ENCODE results near the gene OR6N1. TPM values are rescaled to one million over a fixed set of nuclear protein-coding genes. Genes with fewer than 3 reads are reported as not detected.

OR6N1 gene
- total and polyA plus RNA-seq, 2 experiments from 2014 or later = not detected

GRCh38 chr1:158793604-158794003 lies 21.6 kb upstream of the OR6N1 start:
- no peak overlapping the region for H2AFZ ChIP-seq
- H3K4me2 ChIP-seq (ENCODE audit: unreplicated experiment) = no peak overlapping the region
- no peaks in the 10 kb centered on the region for H3K4me1 ChIP-seq (ENCODE audit: insufficient read depth)
- no peaks in the 10 kb centered on the region for H3K9me2 ChIP-seq (ENCODE audit: insufficient read depth)
- no peak overlapping the region for H3K4me3 ChIP-seq
- TF ChIP-seq EZH2phosphoT487 (IDR thresholded peaks at IDR 0.05; ENCODE audit: insufficient read depth, low read depth) = no peak
- no peak for TF ChIP-seq EZH2 (IDR thresholded peaks at IDR 0.05; ENCODE audit: insufficient read depth, poor library complexity, severe bottlenecking)
- no peak overlapping the region for H3K9ac ChIP-seq
- no peaks in the 10 kb centered on the region for H3F3A ChIP-seq (ENCODE audit: insufficient read depth)
- no peak overlapping the region for H3K27ac ChIP-seq
- H4K20me1 ChIP-seq (ENCODE audit: insufficient read depth) = no peaks in the 10 kb centered on the region
- DNase-seq = peak; percentile 8
- no peaks in the 10 kb centered on the region for H3K36me3 ChIP-seq (ENCODE audit: low read depth)
- no peaks in the 10 kb centered on the region for H3K79me2 ChIP-seq (ENCODE audit: insufficient read depth)
- H3K9me3 ChIP-seq (ENCODE audit: low read depth) = no peaks in the 10 kb centered on the region
- H3K27me3 ChIP-seq (replicated peaks; ENCODE audit: insufficient read depth) = no peaks in the 10 kb centered on the region
- in situ Hi-C loops (cut with MboI) = no loop called here
- 57 to 59% methylated on average over 2 of the region's 2 CpGs for WGBS, 2 experiments (ENCODE audit: low coverage in 1 of 2, low lambda C conversion rate in 2 of 2, missing lambda C conversion rate in 2 of 2)

- no peaks in the 10 kb centered on the region for H4K20me1 ChIP-seq (ENCODE audit: insufficient read depth)
These were observed 9.1 kb upstream of the OR6N1 start, which contains the start of gene OR6N2 for GRCh38 chr1:158781104-158781503. Gene OR6N2 (minus strand): TSS chr1:158781204. CDS start chr1:158777635, 3,569 bp downstream.

GRCh38 chr1:158754420-158754819 lies 17.6 kb downstream of the OR6N1 start, which contains the start of gene OR6K6:
Gene OR6K6 (plus strand): TSS chr1:158754720. CDS start chr1:158754888, 168 bp downstream.
- TF ChIP-seq EZH2 (IDR thresholded peaks at IDR 0.05; ENCODE audit: insufficient read depth, poor library complexity, severe bottlenecking) (no peak), EZH2phosphoT487 (IDR thresholded peaks at IDR 0.05; ENCODE audit: insufficient read depth, low read depth) (no peak)
- in situ Hi-C loops (cut with MboI) = no loop called here

More at GRCh38 chr1:158781104-158781503, 9.1 kb upstream of the OR6N1 start, which contains the start of gene OR6N2:
- Histone ChIP-seq H3K4me1 (ENCODE audit: insufficient read depth) (no peaks in the 10 kb centered on the region), H3K27ac (no peak within 1 kb of the TSS), H3K4me2 (ENCODE audit: unreplicated experiment) (no peak within 1 kb of the TSS), H3K9me2 (ENCODE audit: insufficient read depth) (no peaks in the 10 kb centered on the region), H3F3A (ENCODE audit: insufficient read depth) (no peaks in the 10 kb centered on the region), H3K4me3 (no peak within 1 kb of the TSS), H3K27me3 (replicated peaks; ENCODE audit: insufficient read depth) (no peaks in the 10 kb centered on the region), H3K9ac (no peak within 1 kb of the TSS), H2AFZ (no peak within 1 kb of the TSS), H3K79me2 (ENCODE audit: insufficient read depth) (no peaks in the 10 kb centered on the region), H3K9me3 (ENCODE audit: low read depth) (no peaks in the 10 kb centered on the region), H3K36me3 (ENCODE audit: low read depth) (no peaks in the 10 kb centered on the region)
- no peak for DNase-seq
- TF ChIP-seq EZH2phosphoT487 (IDR thresholded peaks at IDR 0.05; ENCODE audit: insufficient read depth, low read depth) (no peak), EZH2 (IDR thresholded peaks at IDR 0.05; ENCODE audit: insufficient read depth, poor library complexity, severe bottlenecking) (no peak)
- in situ Hi-C loops (cut with MboI) = no loop called here

DNA sequence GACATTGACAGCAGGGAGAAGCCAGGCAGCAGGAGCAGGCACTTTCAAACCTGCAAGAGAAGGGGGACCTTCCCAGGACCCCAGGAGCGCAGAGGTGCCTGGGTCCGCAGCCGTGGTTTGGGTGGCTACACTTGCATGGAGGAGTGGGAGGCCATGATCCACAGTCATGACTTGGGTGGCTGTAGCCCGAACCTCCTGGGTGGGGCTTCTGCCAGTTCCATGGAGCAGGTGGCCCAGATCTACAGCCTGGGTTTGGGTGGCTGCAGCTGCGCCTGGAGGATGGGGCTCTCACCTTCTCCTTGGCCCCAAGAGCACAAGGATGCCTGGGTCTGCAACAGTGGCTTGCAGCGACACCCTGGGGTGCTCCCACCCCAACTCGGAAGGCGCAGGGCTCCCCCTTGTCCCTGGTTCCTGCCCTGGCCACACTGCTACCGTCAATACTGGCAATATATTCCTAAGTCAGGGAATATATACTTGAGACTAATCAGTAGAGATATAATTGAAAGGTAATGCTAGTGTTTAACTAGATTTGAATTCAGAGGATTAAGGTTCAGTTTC lies 19.8 kb downstream of the OR6N1 start:
- no peaks in the 10 kb centered on the region for H3F3A ChIP-seq (ENCODE audit: insufficient read depth)
- H3K27me3 ChIP-seq (replicated peaks; ENCODE audit: insufficient read depth) = no peaks in the 10 kb centered on the region
- H3K27ac ChIP-seq = no peak overlapping the region
- DNase-seq = no peak
- H3K9ac ChIP-seq = no peak overlapping the region
- no peak overlapping the region for H3K4me3 ChIP-seq
- H2AFZ ChIP-seq = no peak overlapping the region
- no peaks in the 10 kb centered on the region for H3K4me1 ChIP-seq (ENCODE audit: insufficient read depth)
- TF ChIP-seq EZH2 (IDR thresholded peaks at IDR 0.05; ENCODE audit: insufficient read depth, poor library complexity, severe bottlenecking) (no peak), EZH2phosphoT487 (IDR thresholded peaks at IDR 0.05; ENCODE audit: insufficient read depth, low read depth) (no peak)
- 26 to 30% methylated on average over 9 of the region's 9 CpGs for WGBS, 2 experiments (ENCODE audit: low coverage in 1 of 2, low lambda C conversion rate in 2 of 2, missing lambda C conversion rate in 2 of 2)
- no peaks in the 10 kb centered on the region for H4K20me1 ChIP-seq (ENCODE audit: insufficient read depth)
- no peaks in the 10 kb centered on the region for H3K9me3 ChIP-seq (ENCODE audit: low read depth)
- in situ Hi-C loops (cut with MboI) = no loop called here
- H3K79me2 ChIP-seq (ENCODE audit: insufficient read depth) = no peaks in the 10 kb centered on the region
- H3K36me3 ChIP-seq (ENCODE audit: low read depth) = no peaks in the 10 kb centered on the region
- no peaks in the 10 kb centered on the region for H3K9me2 ChIP-seq (ENCODE audit: insufficient read depth)
- no peak overlapping the region for H3K4me2 ChIP-seq (ENCODE audit: unreplicated experiment)

More at GRCh38 chr1:158754420-158754819, 17.6 kb downstream of the OR6N1 start, which contains the start of gene OR6K6:
- H3K4me1 ChIP-seq (ENCODE audit: insufficient read depth) = no peaks in the 10 kb centered on the region
- H3K27me3 ChIP-seq (replicated peaks; ENCODE audit: insufficient read depth) = no peaks in the 10 kb centered on the region
- no peaks in the 10 kb centered on the region for H4K20me1 ChIP-seq (ENCODE audit: insufficient read depth)
- H3K36me3 ChIP-seq (ENCODE audit: low read depth) = no peaks in the 10 kb centered on the region
- H3K9me3 ChIP-seq (ENCODE audit: low read depth) = no peaks in the 10 kb centered on the region
- H3K27ac ChIP-seq = no peak within 1 kb of the TSS
- no peaks in the 10 kb centered on the region for H3F3A ChIP-seq (ENCODE audit: insufficient read depth)
- H2AFZ ChIP-seq = no peak within 1 kb of the TSS
- no peaks in the 10 kb centered on the region for H3K79me2 ChIP-seq (ENCODE audit: insufficient read depth)
- H3K4me2 ChIP-seq (ENCODE audit: unreplicated experiment) = no peak within 1 kb of the TSS
- DNase-seq = no peak
- H3K9me2 ChIP-seq (ENCODE audit: insufficient read depth) = no peaks in the 10 kb centered on the region
- no peak within 1 kb of the TSS for H3K9ac ChIP-seq
- WGBS, 2 experiments (ENCODE audit: low coverage in 1 of 2, low lambda C conversion rate in 2 of 2, missing lambda C conversion rate in 2 of 2) = 8 to 13% methylated on average over 2 of the region's 2 CpGs
- no peak within 1 kb of the TSS for H3K4me3 ChIP-seq

GRCh38 chr1:158735848-158736247 lies 36.1 kb downstream of the OR6N1 start:
- Histone ChIP-seq H3K27ac (no peak overlapping the region), H3K36me3 (ENCODE audit: low read depth) (no peaks in the 10 kb centered on the region), H3K4me2 (ENCODE audit: unreplicated experiment) (no peak overlapping the region), H3K4me1 (ENCODE audit: insufficient read depth) (no peaks in the 10 kb centered on the region), H3K4me3 (no peak overlapping the region), H3F3A (ENCODE audit: insufficient read depth) (no peaks in the 10 kb centered on the region), H4K20me1 (ENCODE audit: insufficient read depth) (no peaks in the 10 kb centered on the region), H3K9ac (no peak overlapping the region), H3K27me3 (replicated peaks; ENCODE audit: insufficient read depth) (no peaks in the 10 kb centered on the region; the same call in 1 of the 2 replicates), H3K9me3 (ENCODE audit: low read depth) (no peaks in the 10 kb centered on the region), H2AFZ (no peak overlapping the region), H3K9me2 (ENCODE audit: insufficient read depth) (no peaks in the 10 kb centered on the region), H3K79me2 (ENCODE audit: insufficient read depth) (no peaks in the 10 kb centered on the region)
- DNase-seq = no peak
- TF ChIP-seq EZH2 (IDR thresholded peaks at IDR 0.05; ENCODE audit: insufficient read depth, poor library complexity, severe bottlenecking) (no peak), EZH2phosphoT487 (IDR thresholded peaks at IDR 0.05; ENCODE audit: insufficient read depth, low read depth) (no peak)
- in situ Hi-C loops (cut with MboI) = no loop called here
